H1 (cell line): ENCODE measurements around the gene PCCA. TPM values are rescaled to one million over a fixed set of nuclear protein-coding genes. Genes with fewer than 3 reads are reported as not detected.

Experiments used
- CTCF ChIA-PET: fragments of 300-600 bp; sonication (Branson Sonifier 250); formaldehyde crosslinking; loops from one replicate; lab custom pipeline; 2021; ENCODE audit not compliant: partially characterized antibody; lab: Charles Lee
- POLR2A ChIA-PET: fragments of 300-600 bp; sonication (Branson Sonifier 250); formaldehyde crosslinking; loops from one replicate; lab custom pipeline; 2021; ENCODE audit warnings: inconsistent platforms; ENCODE audit not compliant: partially characterized antibody; lab: Charles Lee
- DNase-seq, 2 experiments: peaks; one replicate each; pipeline versions ENCODE4 v3.0.0 to v3.0.0-alpha.2; 2010 to 2022; ENCODE audit warnings: low spot score in 2 of 2, low read depth in 1 of 2, mixed read lengths in 1 of 2
- FAIRE-seq: peaks from 2 replicates; lab custom pipeline; 2011; peaks lifted over from hg19 to GRCh38; lab: Jason Lieb, UNC
- H2AFZ ChIP-seq: 2 replicates; pipeline ENCODE4 v1.8.1; 2012; ENCODE audit warnings: low read length, inconsistent platforms
- H2AK5ac ChIP-seq: 2 replicates; pipeline ENCODE4 v1.6.1; 2013; ENCODE audit warnings: low read depth, low read length
- H2BK120ac ChIP-seq: replicated peaks from 2 replicates; pipeline ENCODE3; 2013; ENCODE audit warnings: low read depth, low read length, inconsistent platforms
- H2BK12ac ChIP-seq: 2 replicates; pipeline ENCODE4 v1.6.1; 2013; ENCODE audit warnings: low read depth, low read length
- H2BK15ac ChIP-seq: 2 replicates; pipeline ENCODE4 v1.6.1; 2013; ENCODE audit warnings: low read length
- H2BK20ac ChIP-seq: 2 replicates; pipeline ENCODE4 v1.6.1; 2013; ENCODE audit warnings: low read length
- H2BK5ac ChIP-seq: 2 replicates; pipeline ENCODE4 v1.6.1; 2013; ENCODE audit warnings: low read depth, low read length
- H3K14ac ChIP-seq: 2 replicates; pipeline ENCODE4 v1.6.1; 2013; ENCODE audit warnings: inconsistent platforms; ENCODE audit not compliant: insufficient read length
- H3K18ac ChIP-seq: 2 replicates; pipeline ENCODE4 v1.6.1; 2013; ENCODE audit warnings: low read length; ENCODE audit errors: extremely low read depth
- H3K23ac ChIP-seq: 2 replicates; pipeline ENCODE4 v1.6.1; 2013; ENCODE audit warnings: inconsistent platforms; ENCODE audit not compliant: insufficient read length
- H3K23me2 ChIP-seq: 2 replicates; pipeline ENCODE4 v1.6.1; 2013; ENCODE audit warnings: low read depth, low read length
- H3K27ac ChIP-seq: 2 replicates; pipeline ENCODE4 v1.6.1; 2011; ENCODE audit warnings: low read depth, low read length, inconsistent platforms
- H3K27me3 ChIP-seq, 4 experiments: replicated peaks in 1 of 4; 1 replicate in 1 of 4; 2 replicates in 3 of 4; pipeline versions ENCODE4 v1.6.1 to v1.8.1; 2011 to 2013; ENCODE audit warnings: low read length in 3 of 4, mild to moderate bottlenecking in 3 of 4, inconsistent platforms in 2 of 4, mixed read lengths in 2 of 4, moderate library complexity in 1 of 4; ENCODE audit not compliant: control insufficient read depth in 3 of 4, insufficient read depth in 3 of 4; ENCODE audit errors: extremely low read depth in 1 of 4
- H3K36me3 ChIP-seq, 4 experiments: 2 replicates each; pipeline versions ENCODE4 v1.6.1 to v1.8.1; 2011 to 2013; ENCODE audit warnings: mild to moderate bottlenecking in 4 of 4, low read length in 3 of 4, moderate library complexity in 2 of 4, control low read depth in 1 of 4, inconsistent platforms in 1 of 4; ENCODE audit not compliant: insufficient read depth in 4 of 4, control insufficient read depth in 2 of 4
- H3K4ac ChIP-seq: replicated peaks from 2 replicates; pipeline ENCODE3; 2013; ENCODE audit warnings: low read length, low read depth, mixed read lengths, inconsistent platforms; ENCODE audit not compliant: insufficient read length
- H3K4me1 ChIP-seq, 4 experiments: replicated peaks in 1 of 4; 1 replicate in 1 of 4; 2 replicates in 3 of 4; pipeline versions ENCODE4 v1.6.1 to v1.8.1; 2011 to 2013; ENCODE audit warnings: low read length in 3 of 4, inconsistent platforms in 2 of 4, mixed read lengths in 1 of 4; ENCODE audit not compliant: insufficient read depth in 4 of 4, control insufficient read depth in 3 of 4
- H3K4me2 ChIP-seq, 2 experiments: 2 replicates each; pipeline versions ENCODE4 v1.6.1 to v1.8.1; 2011 to 2013; ENCODE audit warnings: low read depth in 2 of 2, low read length in 2 of 2, control low read depth in 1 of 2, inconsistent platforms in 1 of 2, mild to moderate bottlenecking in 1 of 2; ENCODE audit not compliant: insufficient read depth in 1 of 2
- H3K4me3 ChIP-seq, 4 experiments: fragments of 200-600, 300-600 bp in 1 of 4; sonication (generic), shearing (Covaris generic), sonication (Bioruptor Twin) in 1 of 4; 2 replicates each; pipeline versions ENCODE4 v1.5.1 to v1.8.1; 2011 to 2016; ENCODE audit warnings: low read length in 4 of 4, low read depth in 3 of 4, control low read depth in 2 of 4, inconsistent platforms in 2 of 4, mild to moderate bottlenecking in 2 of 4, mixed read lengths in 1 of 4, moderate library complexity in 1 of 4; ENCODE audit not compliant: insufficient read depth in 2 of 4; ENCODE audit errors: extremely low read depth in 1 of 4
- H3K56ac ChIP-seq: replicated peaks from 2 replicates; pipeline ENCODE3; 2013; ENCODE audit warnings: low read depth, mild to moderate bottlenecking, mixed read lengths, low read length, inconsistent platforms; ENCODE audit not compliant: insufficient read length
- H3K79me1 ChIP-seq: 2 replicates; pipeline ENCODE4 v1.6.1; 2013; ENCODE audit warnings: low read depth, low read length, control low read depth
- H3K79me2 ChIP-seq, 2 experiments: 2 replicates each; pipeline versions ENCODE4 v1.6.1 to v1.8.1; 2012 to 2013; ENCODE audit warnings: low read length in 2 of 2, mild to moderate bottlenecking in 2 of 2, inconsistent platforms in 1 of 2; ENCODE audit not compliant: insufficient read depth in 2 of 2, control insufficient read depth in 1 of 2
- H3K9ac ChIP-seq, 4 experiments: replicated peaks in 1 of 4; 1 replicate in 1 of 4; 2 replicates in 3 of 4; pipeline versions ENCODE4 v1.6.1 to v1.8.1; 2011 to 2013; ENCODE audit warnings: low read depth in 3 of 4, low read length in 3 of 4, control low read depth in 2 of 4, mild to moderate bottlenecking in 2 of 4, moderate library complexity in 2 of 4, inconsistent platforms in 1 of 4; ENCODE audit errors: extremely low read depth in 1 of 4
- H3K9me3 ChIP-seq, 2 experiments: 2 replicates each; pipeline versions ENCODE4 v1.6.1 to v1.8.1; 2012 to 2013; ENCODE audit warnings: mild to moderate bottlenecking in 2 of 2, moderate library complexity in 2 of 2, control low read depth in 1 of 2, inconsistent platforms in 1 of 2, low read depth in 1 of 2, low read length in 1 of 2, mixed read lengths in 1 of 2; ENCODE audit not compliant: insufficient read depth in 2 of 2
- H4K20me1 ChIP-seq, 2 experiments: replicated peaks in 1 of 2; 2 replicates each; pipeline versions ENCODE3 to v1.8.1; 2011 to 2013; ENCODE audit warnings: inconsistent platforms in 2 of 2, low read length in 2 of 2, mild to moderate bottlenecking in 1 of 2; ENCODE audit not compliant: insufficient read depth in 2 of 2, control insufficient read depth in 1 of 2
- H4K5ac ChIP-seq: 2 replicates; pipeline ENCODE4 v1.6.1; 2013; ENCODE audit warnings: low read length, low read depth, mixed read lengths, inconsistent platforms; ENCODE audit not compliant: insufficient read length
- H4K8ac ChIP-seq: 2 replicates; pipeline ENCODE4 v1.8.0; 2013; ENCODE audit warnings: mild to moderate bottlenecking, moderate library complexity, low read length, inconsistent platforms; ENCODE audit not compliant: insufficient read depth; ENCODE audit errors: extremely low read depth
- H4K91ac ChIP-seq: replicated peaks from 2 replicates; pipeline ENCODE3; 2013; ENCODE audit warnings: low read length, mixed read lengths, inconsistent platforms; ENCODE audit not compliant: insufficient read length
- CTBP2 ChIP-seq: IDR thresholded peaks from 2 replicates; pipeline ENCODE4 v1.7.0; 2011; ENCODE audit warnings: borderline replicate concordance, mild to moderate bottlenecking, moderate library complexity, mixed read lengths, low read length; ENCODE audit not compliant: insufficient read depth, insufficient read length
- CTCF ChIP-seq, 3 experiments: IDR thresholded peaks; 1 replicate in 2 of 3; 2 replicates in 1 of 3; pipeline versions ENCODE4 v1.5.1 to v1.6.1; 2011; ENCODE audit warnings: low read length in 3 of 3, mild to moderate bottlenecking in 3 of 3, inconsistent platforms in 2 of 3, low read depth in 1 of 3, moderate library complexity in 1 of 3; ENCODE audit not compliant: insufficient read depth in 1 of 3; ENCODE audit errors: control extremely low read depth in 1 of 3
- EGR1 ChIP-seq: IDR thresholded peaks from 2 replicates; pipeline ENCODE4 v1.6.1; 2011; ENCODE audit warnings: low read depth, low read length, borderline replicate concordance
- EZH2 ChIP-seq: fragments of 200-600 bp; sonication (generic); IDR thresholded peaks from 2 replicates; pipeline ENCODE4 v1.7.1; 2012; ENCODE audit warnings: low read depth, mild to moderate bottlenecking, moderate library complexity, low read length, inconsistent platforms; ENCODE audit not compliant: severe bottlenecking
- HDAC2 ChIP-seq, 2 experiments: fragments of 300-600 bp in 1 of 2; sonication (generic) in 1 of 2; IDR thresholded peaks; 2 replicates each; pipeline ENCODE4 v1.6.1; 2011 to 2012; ENCODE audit warnings: low read depth in 2 of 2, low read length in 2 of 2, mild to moderate bottlenecking in 2 of 2, moderate library complexity in 2 of 2, borderline replicate concordance in 1 of 2, inconsistent platforms in 1 of 2
- KDM5A ChIP-seq: fragments of 200-600 bp; IDR thresholded peaks from 2 replicates; pipeline ENCODE4 v1.7.1; 2012; ENCODE audit warnings: mild to moderate bottlenecking, low read length, inconsistent platforms, mixed read lengths
- RAD21 ChIP-seq, 2 experiments: IDR thresholded peaks in 1 of 2; conservative IDR thresholded peaks in 1 of 2; 2 replicates each; pipeline ENCODE4 v1.6.1; 2011; ENCODE audit warnings: low read depth in 2 of 2, low read length in 2 of 2, improper control_type of control experiment in 1 of 2, inconsistent platforms in 1 of 2, mild to moderate bottlenecking in 1 of 2, moderate library complexity in 1 of 2
- RXRA ChIP-seq: IDR thresholded peaks from 2 replicates; pipeline ENCODE4 v1.6.1; 2011; ENCODE audit warnings: low read depth, mild to moderate bottlenecking, low read length, moderate library complexity; ENCODE audit not compliant: insufficient read depth
- SIX5 ChIP-seq: IDR thresholded peaks from 2 replicates; pipeline ENCODE4 v1.6.1; 2011; ENCODE audit warnings: mild to moderate bottlenecking, low read depth, low read length
- TBP ChIP-seq: IDR thresholded peaks from 2 replicates; pipeline ENCODE4 v1.6.1; 2011; ENCODE audit warnings: low read depth, low read length, improper control_type of control experiment
- WGBS, 2 experiments: shearing (Covaris generic) in 1 of 2; methylation state at CpG; one replicate each; pipeline versions ENCODE4 v1.1.6 to v1.1.7; 2013 to 2015; ENCODE audit warnings: low lambda C conversion rate in 2 of 2, mixed read lengths in 2 of 2, inconsistent platforms in 1 of 2, low coverage in 1 of 2, missing lambda C conversion rate in 1 of 2; ENCODE audit not compliant: insufficient replicate concordance in 2 of 2, insufficient coverage in 1 of 2, insufficient read length in 1 of 2; ENCODE audit errors: extremely low coverage in 1 of 2, missing lambda C conversion rate in 1 of 2; 5-methylcytosine and 5-hydroxymethylcytosine counted together
- polyA plus RNA-seq, 7 experiments: library from polyadenylated mRNA; depleted of rRNA in 3 of 7; stranded (reverse) in 5 of 7; unstranded in 2 of 7; fragments of >200 nt in 5 of 7; fragments of 200-250 nt in 2 of 7; gene quantifications; 1 replicate in 5 of 7; 2 replicates in 1 of 7; 4 replicates in 1 of 7; pipeline versions ENCODE4 v1.2.1 to v1.2.3, GENCODE V29; 2011 to 2013; ENCODE audit warnings: missing spikeins in 2 of 7, mixed read lengths in 2 of 7
- total RNA-seq: library from RNA; stranded (reverse); fragmentation: NEBNext Ultra II Directional; extraction: Animal tissue kit (Norgen Biotek cat#: 25700); gene quantifications from 2 replicates; pipeline ENCODE4 v1.2.1, GENCODE V29; 2021

PCCA gene
- total and polyA plus RNA-seq, 2 of the 8 experiments (the other 6 are each of a cell fraction or from before 2014, with no cell fraction given): 18.4 to 49.8 TPM

GRCh38 chr13:100208002-100208401 is 119.1 kb downstream of the PCCA start:
- Histone ChIP-seq H2BK15ac (no peak overlapping the region), H3K56ac (no peak overlapping the region), H3K9ac (no peak overlapping the region), H3K9me3 (no peaks in the 10 kb centered on the region), H3K79me1 (no peaks in the 10 kb centered on the region), H2BK12ac (no peak overlapping the region), H3K79me2 (peaks cover 0 to 7% of the 10 kb centered on the region in 2 experiments; a peak in 1 of 4 replicates), H3K18ac (no peak overlapping the region), H4K91ac (no peak overlapping the region), H3K27me3 (no peaks in the 10 kb centered on the region), H3K14ac (no peak overlapping the region), H3K36me3 (peaks cover 0 to 6% (median 2%) of the 10 kb centered on the region in 4 experiments; a peak in 5 of 8 replicates), H3K23ac (no peak overlapping the region), H2AFZ (no peak overlapping the region), H3K4me2 (no peak overlapping the region), H2AK5ac (no peak overlapping the region), H2BK20ac (no peak overlapping the region), H2BK120ac (no peak overlapping the region), H3K4ac (no peak overlapping the region), H4K5ac (no peak overlapping the region), H4K8ac (no peak overlapping the region), H3K4me3 (no peak overlapping the region), H3K23me2 (no peaks in the 10 kb centered on the region), H3K4me1 (no peaks in the 10 kb centered on the region), H4K20me1 (no peaks in the 10 kb centered on the region), H3K27ac (no peak overlapping the region), H2BK5ac (no peak overlapping the region)
- DNase-seq: no peak
- no peak for FAIRE-seq
- ChIA-PET POLR2A (no interaction called here), CTCF (no interaction called here)
- WGBS, 2 experiments: 81% methylated on average over 4 of the region's 4 CpGs; no CpG with 5 or more reads in 1 of the 2 experiments
- TF ChIP-seq EZH2 (no peak), CTBP2 (no peak), EGR1 (no peak), KDM5A (no peak), SIX5 (no peak), CTCF (IDR thresholded peaks at IDR 0.05; ENCODE audit: control extremely low read depth in 1 of 3, insufficient read depth in 1 of 3, low read depth in 1 of 3, low read length in 3 of 3) (no peak), RXRA (no peak), RAD21 (IDR thresholded peaks at IDR 0.05 in 1 of 2, conservative IDR thresholded peaks at IDR 0.05 in 1 of 2; ENCODE audit: low read depth in 2 of 2, low read length in 2 of 2) (no peak), TBP (no peak), HDAC2 (IDR thresholded peaks at IDR 0.05; ENCODE audit: borderline replicate concordance in 1 of 2, low read depth in 2 of 2, low read length in 2 of 2) (no peak)
